B cell (primary cell): ENCODE data around the gene DRAXIN. TPM values are rescaled to one million over a fixed set of nuclear protein-coding genes. Genes with fewer than 3 reads are reported as not detected.

ENCODE experiments used
- ATAC-seq: fragments of 200-7000 bp; cut with Tn5 transposase; one replicate; pipeline ENCODE4 v1.10.0; 2021; ENCODE audit warnings: low read depth, mild to moderate bottlenecking, moderate number of reproducible peaks, moderate library complexity
- CTCF ChIA-PET: fragments of 350-600 bp; sonication (Branson Sonifier 250); formaldehyde crosslinking; loops from one replicate; lab custom pipeline; 2021; ENCODE audit warnings: antibody characterized with exemption, inconsistent platforms; lab: Charles Lee
- POLR2A ChIA-PET: fragments of 350-600 bp; sonication (Branson Sonifier 250); formaldehyde crosslinking; loops from one replicate; lab custom pipeline; 2021; ENCODE audit warnings: antibody characterized with exemption; lab: Charles Lee
- DNase-seq: peaks from one replicate; pipeline ENCODE4 v3.0.0; 2013
- H2AFZ ChIP-seq: 2 replicates; pipeline ENCODE4 v1.6.1; 2012; ENCODE audit warnings: mild to moderate bottlenecking, low read depth, low read length; ENCODE audit not compliant: insufficient read depth, poor library complexity, severe bottlenecking
- H3K27ac ChIP-seq, 2 donors: 1 replicate in 1 of 2; 2 replicates in 1 of 2; pipeline ENCODE4 v1.5.1; 2012 to 2013; ENCODE audit warnings: low read length in 2 of 2, mild to moderate bottlenecking in 2 of 2, moderate library complexity in 1 of 2
- H3K27me3 ChIP-seq, 4 experiments: fragments of 200-600 bp in 1 of 4; sonication (generic) in 1 of 4; replicated peaks in 1 of 4; 1 replicate in 2 of 4; 2 replicates in 2 of 4; pipeline versions ENCODE4 v1.6.1 to v1.7.0; 2013 to 2016; ENCODE audit warnings: low read length in 3 of 4, mild to moderate bottlenecking in 2 of 4, mixed read lengths in 1 of 4, moderate library complexity in 1 of 4; ENCODE audit not compliant: insufficient read depth in 4 of 4, control insufficient read depth in 3 of 4; ENCODE audit errors: control extremely low read depth in 1 of 4
- H3K36me3 ChIP-seq, 2 experiments: replicated peaks in 1 of 2; 1 replicate in 1 of 2; 2 replicates in 1 of 2; pipeline versions ENCODE4 v1.6.1 to v1.7.1; 2013; ENCODE audit warnings: low read length in 1 of 2; ENCODE audit not compliant: insufficient read depth in 2 of 2, control insufficient read depth in 1 of 2; ENCODE audit errors: control extremely low read depth in 1 of 2, extremely low read depth in 1 of 2
- H3K4me1 ChIP-seq, 2 donors: fragments of 200-600 bp in 1 of 2; sonication (generic) in 1 of 2; 1 replicate in 1 of 2; 2 replicates in 1 of 2; pipeline versions ENCODE4 v1.5.1 to v1.6.1; 2013 to 2017; ENCODE audit warnings: low read length in 2 of 2; ENCODE audit not compliant: control insufficient read depth in 2 of 2, insufficient read depth in 2 of 2
- H3K4me2 ChIP-seq: replicated peaks from 2 replicates; pipeline ENCODE3; 2012; ENCODE audit warnings: mild to moderate bottlenecking, low read depth, low read length; ENCODE audit not compliant: poor library complexity, severe bottlenecking
- H3K4me3 ChIP-seq, 5 experiments: fragments of 200-600 bp in 1 of 5; sonication (generic) in 1 of 5; 1 replicate in 3 of 5; 2 replicates in 2 of 5; pipeline versions ENCODE4 v1.5.1 to v1.7.0; 2011 to 2016; ENCODE audit warnings: low read length in 4 of 5, mild to moderate bottlenecking in 4 of 5, low read depth in 2 of 5, control low read depth in 1 of 5, moderate library complexity in 1 of 5; ENCODE audit not compliant: insufficient read depth in 1 of 5; ENCODE audit errors: control extremely low read depth in 1 of 5, extremely low read depth in 1 of 5
- H3K79me2 ChIP-seq: fragments of 200-600 bp; sonication (generic); one replicate; pipeline ENCODE4 v1.6.0; 2016; ENCODE audit warnings: low read length; ENCODE audit not compliant: control insufficient read depth, insufficient read depth
- H3K9ac ChIP-seq: fragments of 200-600 bp; sonication (generic); 2 replicates; pipeline ENCODE4 v1.6.1; 2017; ENCODE audit warnings: mild to moderate bottlenecking, low read length, moderate library complexity
- H3K9me3 ChIP-seq, 3 donors: one replicate each; pipeline versions ENCODE4 v1.6.1 to v1.7.1; 2013; ENCODE audit warnings: low read length in 2 of 3; ENCODE audit not compliant: control insufficient read depth in 2 of 3, insufficient read depth in 1 of 3; ENCODE audit errors: control extremely low read depth in 1 of 3
- H4K20me1 ChIP-seq: 2 replicates; pipeline ENCODE4 v1.6.0; 2012; ENCODE audit warnings: mild to moderate bottlenecking, low read length; ENCODE audit not compliant: insufficient read depth, control insufficient read depth, poor library complexity, severe bottlenecking
- H3K27ac Mint-ChIP-seq: one replicate; pipeline ENCODE4 v1.8.0; 2021; ENCODE audit warnings: mixed read lengths
- H3K27me3 Mint-ChIP-seq: one replicate; pipeline ENCODE4 v1.8.0; 2021; ENCODE audit warnings: mixed read lengths
- H3K4me1 Mint-ChIP-seq: one replicate; pipeline ENCODE4 v1.8.0; 2021; ENCODE audit warnings: mixed read lengths
- H3K4me3 Mint-ChIP-seq: one replicate; pipeline ENCODE4 v1.8.0; 2021; ENCODE audit warnings: mixed read lengths
- H3K9me3 Mint-ChIP-seq: one replicate; pipeline ENCODE4 v1.8.0; 2022; ENCODE audit warnings: mixed read lengths; ENCODE audit not compliant: insufficient read depth
- EZH2 ChIP-seq: IDR thresholded peaks from 2 replicates; pipeline ENCODE4 v1.6.1; 2012; ENCODE audit warnings: borderline replicate concordance, low read depth, mild to moderate bottlenecking, moderate library complexity, low read length; ENCODE audit not compliant: insufficient read depth, poor library complexity, severe bottlenecking
- WGBS: methylation state at CpG from one replicate; pipeline ENCODE4 v1.1.5; 2013; ENCODE audit warnings: missing lambda C conversion rate; ENCODE audit not compliant: insufficient coverage; 5-methylcytosine and 5-hydroxymethylcytosine counted together
- intact Hi-C: fragments of 100-400 bp; cut with micrococcal nuclease; formaldehyde crosslinking; loops from one replicate; pipeline ENCODE4 v1.10.0; 2022
- polyA plus RNA-seq: library from polyadenylated mRNA; depleted of rRNA; stranded (reverse); fragments of >200 nt; gene quantifications from 2 replicates; pipeline ENCODE4 v1.2.3, GENCODE V29; 2012
- total RNA-seq, 2 donors: library from RNA; stranded (reverse); fragments of 120-200 nt in 1 of 2; gene quantifications; 1 replicate in 1 of 2; 2 replicates in 1 of 2; pipeline versions ENCODE4 v1.2.3 to v1.2.4, GENCODE V29; 2013 to 2022
- TF ChIP-seq, protein P1 (sequence below): fragments of 200-600 bp; IDR thresholded peaks from one replicate; pipeline ENCODE4 v1.8.0; 2022; ENCODE audit warnings: antibody characterized with exemption, mild to moderate bottlenecking

DRAXIN gene
- total and polyA plus RNA-seq, 2 donors (not counting 1 experiment from before 2014, with no cell fraction given): 0.21 to 0.30 TPM

DNA sequence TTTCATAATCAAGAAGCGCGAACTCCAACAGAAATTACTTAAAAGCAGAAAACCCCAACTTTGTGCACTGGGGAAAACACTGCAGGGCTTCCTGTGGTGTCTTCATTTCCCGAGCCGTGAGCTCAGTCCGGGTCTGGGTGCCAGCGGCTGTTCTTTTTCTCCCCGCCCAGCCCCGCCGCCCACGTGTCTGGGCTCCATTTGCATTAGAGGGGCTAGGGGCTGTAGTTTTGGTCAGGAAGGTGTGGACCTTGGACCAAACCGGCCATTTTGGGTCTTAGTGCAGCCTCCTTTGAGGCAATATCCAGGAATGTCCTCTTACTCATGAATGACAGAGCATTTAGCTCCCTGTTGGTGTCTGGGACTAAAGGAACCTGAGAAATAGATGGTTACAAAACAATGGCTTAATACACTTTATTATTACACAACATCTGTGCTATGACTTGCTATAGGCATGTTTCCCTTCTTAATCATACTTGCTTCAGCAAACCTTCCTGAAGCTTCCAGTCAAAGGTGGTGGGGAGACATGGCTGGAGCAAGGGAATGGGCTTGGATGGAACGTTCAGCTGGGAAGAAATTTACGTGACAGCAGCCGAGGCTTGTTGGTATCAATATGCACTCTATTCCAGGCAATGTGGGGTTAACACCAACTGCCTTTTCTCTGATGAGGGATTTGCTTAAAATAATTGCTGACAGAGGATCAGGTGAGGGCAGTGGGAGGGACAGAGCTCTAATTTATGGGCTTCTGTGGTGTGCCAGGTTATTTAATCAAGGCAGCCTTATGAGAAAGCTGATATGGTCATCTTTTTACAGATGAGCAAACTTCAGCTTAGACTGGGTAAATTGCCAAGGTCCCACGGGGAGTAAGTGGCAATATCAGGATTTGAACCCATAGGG, 45.5 kb downstream of the DRAXIN start:
- Histone ChIP-seq H3K9ac (peak overlapping the region; percentile 98), H3K4me2 (peak overlapping the region; percentile 100), H3K27ac (peak overlapping the region in 1 of 2 donors; percentile 83), H3K36me3 (no peaks in the 10 kb centered on the region), H3K4me1 (peaks cover 31 to 38% of the 10 kb centered on the region in 2 donors), H2AFZ (peak overlapping the region; percentile 100), H4K20me1 (peaks cover 1% of the 10 kb centered on the region), H3K9me3 (no peaks in the 10 kb centered on the region), H3K4me3 (peak overlapping the region; percentile 67 to 99 (median 98)), H3K27me3 (no peaks in the 10 kb centered on the region), H3K79me2 (peaks cover 14% of the 10 kb centered on the region)
- Mint-ChIP-seq H3K4me1 (peaks cover 40% of the 10 kb centered on the region), H3K27ac (peak overlapping the region; percentile 73), H3K9me3 (no peaks in the 10 kb centered on the region), H3K27me3 (no peaks in the 10 kb centered on the region), H3K4me3 (peak overlapping the region; percentile 97)
- no peak for TF ChIP-seq EZH2
- TF ChIP-seq, protein P1, sequence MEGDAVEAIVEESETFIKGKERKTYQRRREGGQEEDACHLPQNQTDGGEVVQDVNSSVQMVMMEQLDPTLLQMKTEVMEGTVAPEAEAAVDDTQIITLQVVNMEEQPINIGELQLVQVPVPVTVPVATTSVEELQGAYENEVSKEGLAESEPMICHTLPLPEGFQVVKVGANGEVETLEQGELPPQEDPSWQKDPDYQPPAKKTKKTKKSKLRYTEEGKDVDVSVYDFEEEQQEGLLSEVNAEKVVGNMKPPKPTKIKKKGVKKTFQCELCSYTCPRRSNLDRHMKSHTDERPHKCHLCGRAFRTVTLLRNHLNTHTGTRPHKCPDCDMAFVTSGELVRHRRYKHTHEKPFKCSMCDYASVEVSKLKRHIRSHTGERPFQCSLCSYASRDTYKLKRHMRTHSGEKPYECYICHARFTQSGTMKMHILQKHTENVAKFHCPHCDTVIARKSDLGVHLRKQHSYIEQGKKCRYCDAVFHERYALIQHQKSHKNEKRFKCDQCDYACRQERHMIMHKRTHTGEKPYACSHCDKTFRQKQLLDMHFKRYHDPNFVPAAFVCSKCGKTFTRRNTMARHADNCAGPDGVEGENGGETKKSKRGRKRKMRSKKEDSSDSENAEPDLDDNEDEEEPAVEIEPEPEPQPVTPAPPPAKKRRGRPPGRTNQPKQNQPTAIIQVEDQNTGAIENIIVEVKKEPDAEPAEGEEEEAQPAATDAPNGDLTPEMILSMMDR: no peak
- no peak for ATAC-seq
- DNase-seq: no peak
- CTCF ChIA-PET: interaction anchor here (0.6 to 4.0 kb wide), 8 partner anchors 12 to 700 kb away, joined by 3 to 39 read pairs (median 4); partner anchors contain the start of gene FBXO6
- intact Hi-C loops: loop anchor here (1.0 to 2.0 kb wide), 4 partner anchors 18 to 78 kb away; partner anchors contain the start of genes CLCN6 and FBXO6
- WGBS: 25% methylated on average over 11 of the region's 15 CpGs
- POLR2A ChIA-PET: interaction anchor here (0.6 kb wide), 1 partner anchor 510 kb away, joined by 4 read pairs; no protein-coding TSS in a partner anchor

DNA sequence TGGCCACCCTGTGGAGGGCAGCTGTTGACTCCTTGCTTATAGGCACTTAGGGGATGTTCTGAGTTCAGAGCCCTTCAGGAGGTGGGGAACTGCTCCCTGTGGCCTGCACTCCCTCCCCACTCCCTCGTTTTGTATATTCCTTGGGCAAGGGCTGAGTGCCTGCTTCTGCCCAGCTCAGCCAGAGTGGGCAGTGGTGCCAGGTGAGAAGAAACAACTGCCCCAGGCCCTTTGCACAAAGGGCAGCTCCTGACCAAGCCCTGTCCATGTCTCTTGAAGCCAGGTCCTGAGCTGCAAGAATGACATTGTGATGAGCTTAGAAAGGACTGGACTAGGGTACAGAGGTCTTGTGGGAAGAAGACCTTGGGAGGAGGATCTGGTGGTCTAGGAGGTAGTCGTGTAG, 46.6 kb downstream of the DRAXIN start:
- no peak overlapping the region for H3K27ac Mint-ChIP-seq

More for the DNA sequence above, 46.6 kb downstream of the DRAXIN start:
- Mint-ChIP-seq H3K4me1 (peaks cover 42% of the 10 kb centered on the region), H3K4me3 (peak overlapping the region; percentile 26), H3K9me3 (no peaks in the 10 kb centered on the region), H3K27me3 (no peaks in the 10 kb centered on the region)
- Histone ChIP-seq H3K27me3 (no peaks in the 10 kb centered on the region), H3K79me2 (peaks cover 25% of the 10 kb centered on the region), H3K4me3 (peak overlapping the region in 1 of 5 experiments; percentile 12), H2AFZ (no peak overlapping the region), H3K9ac (no peak overlapping the region), H3K36me3 (no peaks in the 10 kb centered on the region), H3K27ac (no peak overlapping the region), H3K4me2 (no peak overlapping the region), H3K9me3 (no peaks in the 10 kb centered on the region), H4K20me1 (peaks cover 12% of the 10 kb centered on the region), H3K4me1 (peaks cover 29 to 36% of the 10 kb centered on the region in 2 donors)
- ChIA-PET POLR2A (no interaction called here), CTCF (interaction anchor here (0.6 to 4.0 kb wide), 3 partner anchors 19 to 94 kb away, joined by 3 to 39 read pairs (median 8); partner anchors contain the start of gene FBXO6)
- no peak for TF ChIP-seq EZH2
- TF ChIP-seq, protein P1: no peak
- ATAC-seq (no peak), DNase-seq (no peak)
- intact Hi-C loops: no loop called here
- no CpG with 5 or more reads among the region's 2 CpGs for WGBS
